ENCODE results near the gene GNB1. TPM values are rescaled to one million over a fixed set of nuclear protein-coding genes. Genes with fewer than 3 reads are reported as not detected.

GNB1 gene
- total RNA-seq, 1 experiment from 2014 or later, result 611 TPM

GRCh38 chr1:1916851-1917251 is 26.0 kb upstream of the GNB1 start:
- no peak for DNase-seq (ENCODE audit: low spot score)
- CTCF ChIA-PET, result no interaction called here
- intact Hi-C loops (cut with micrococcal nuclease; ENCODE audit: unreplicated experiment), result no loop called here

GRCh38 chr1:1915911-1916840 is 25.3 kb upstream of the GNB1 start:
- ChIA-PET CTCF (no interaction called here), POLR2A (ENCODE audit: low non-redundant PET) (no interaction called here)
- no peak for DNase-seq (ENCODE audit: low spot score)
- Histone ChIP-seq H3K36me3 (ENCODE audit: insufficient read depth, low read length, poor library complexity, severe bottlenecking) (no peaks in the 10 kb centered on the region), H3K27me3 (replicated peaks; ENCODE audit: insufficient read depth, low read depth, low read length, poor library complexity) (no peaks in the 10 kb centered on the region), H3K4me1 (ENCODE audit: insufficient read depth, low read length, poor library complexity, severe bottlenecking) (peaks cover 13% of the 10 kb centered on the region), H3K4me3 (ENCODE audit: low read depth, low read length, poor library complexity, severe bottlenecking) (no peak overlapping the region), H3K9me3 (ENCODE audit: low read depth, low read length, poor library complexity, severe bottlenecking) (no peaks in the 10 kb centered on the region), H3K27ac (ENCODE audit: low read depth, low read length, poor library complexity, severe bottlenecking) (no peak overlapping the region)
- intact Hi-C loops (cut with micrococcal nuclease; ENCODE audit: unreplicated experiment), result no loop called here
- TF ChIP-seq, protein P1, sequence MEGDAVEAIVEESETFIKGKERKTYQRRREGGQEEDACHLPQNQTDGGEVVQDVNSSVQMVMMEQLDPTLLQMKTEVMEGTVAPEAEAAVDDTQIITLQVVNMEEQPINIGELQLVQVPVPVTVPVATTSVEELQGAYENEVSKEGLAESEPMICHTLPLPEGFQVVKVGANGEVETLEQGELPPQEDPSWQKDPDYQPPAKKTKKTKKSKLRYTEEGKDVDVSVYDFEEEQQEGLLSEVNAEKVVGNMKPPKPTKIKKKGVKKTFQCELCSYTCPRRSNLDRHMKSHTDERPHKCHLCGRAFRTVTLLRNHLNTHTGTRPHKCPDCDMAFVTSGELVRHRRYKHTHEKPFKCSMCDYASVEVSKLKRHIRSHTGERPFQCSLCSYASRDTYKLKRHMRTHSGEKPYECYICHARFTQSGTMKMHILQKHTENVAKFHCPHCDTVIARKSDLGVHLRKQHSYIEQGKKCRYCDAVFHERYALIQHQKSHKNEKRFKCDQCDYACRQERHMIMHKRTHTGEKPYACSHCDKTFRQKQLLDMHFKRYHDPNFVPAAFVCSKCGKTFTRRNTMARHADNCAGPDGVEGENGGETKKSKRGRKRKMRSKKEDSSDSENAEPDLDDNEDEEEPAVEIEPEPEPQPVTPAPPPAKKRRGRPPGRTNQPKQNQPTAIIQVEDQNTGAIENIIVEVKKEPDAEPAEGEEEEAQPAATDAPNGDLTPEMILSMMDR (conservative IDR thresholded peaks at IDR 0.05; ENCODE audit: low read depth, low read length), result no peak
- no peak for TF ChIP-seq EZH2 (IDR thresholded peaks at IDR 0.05; ENCODE audit: borderline replicate concordance, low read depth, low read length, poor library complexity, severe bottlenecking)
- no TSS peak for BruUV-seq (replicated peaks)

More at GRCh38 chr1:1916851-1917251, 26.0 kb upstream of the GNB1 start:
- TF ChIP-seq, protein P1 (conservative IDR thresholded peaks at IDR 0.05; ENCODE audit: low read depth, low read length), result no peak
- no peaks in the 10 kb centered on the region for H3K9me3 ChIP-seq (ENCODE audit: low read depth, low read length, poor library complexity, severe bottlenecking)
- H3K27ac ChIP-seq (ENCODE audit: low read depth, low read length, poor library complexity, severe bottlenecking), result no peak overlapping the region
- no peaks in the 10 kb centered on the region for H3K27me3 ChIP-seq (replicated peaks; ENCODE audit: insufficient read depth, low read depth, low read length, poor library complexity)
- BruUV-seq (replicated peaks), result no TSS peak
- peaks cover 13% of the 10 kb centered on the region for H3K4me1 ChIP-seq (ENCODE audit: insufficient read depth, low read length, poor library complexity, severe bottlenecking)
- POLR2A ChIA-PET (ENCODE audit: low non-redundant PET), result no interaction called here
- H3K4me3 ChIP-seq (ENCODE audit: low read depth, low read length, poor library complexity, severe bottlenecking), result no peak overlapping the region
- H3K36me3 ChIP-seq (ENCODE audit: insufficient read depth, low read length, poor library complexity, severe bottlenecking), result no peaks in the 10 kb centered on the region

- DNase-seq (ENCODE audit: low spot score), result no peak
- CTCF ChIA-PET, result no interaction called here
- Histone ChIP-seq H3K4me3 (ENCODE audit: low read depth, low read length, poor library complexity, severe bottlenecking) (no peak within 1 kb of the TSS), H3K9me3 (ENCODE audit: low read depth, low read length, poor library complexity, severe bottlenecking) (no peaks in the 10 kb centered on the region), H3K36me3 (ENCODE audit: insufficient read depth, low read length, poor library complexity, severe bottlenecking) (no peaks in the 10 kb centered on the region), H3K27ac (ENCODE audit: low read depth, low read length, poor library complexity, severe bottlenecking) (no peak within 1 kb of the TSS), H3K27me3 (replicated peaks; ENCODE audit: insufficient read depth, low read depth, low read length, poor library complexity) (no peaks in the 10 kb centered on the region), H3K4me1 (ENCODE audit: insufficient read depth, low read length, poor library complexity, severe bottlenecking) (peaks cover 13% of the 10 kb centered on the region)
- intact Hi-C loops (cut with micrococcal nuclease; ENCODE audit: unreplicated experiment), result no loop called here
- POLR2A ChIA-PET (ENCODE audit: low non-redundant PET), result interaction anchor here (0.6 kb wide), 1 partner anchor 489 kb away, joined by 10 read pairs; no protein-coding TSS in a partner anchor
- TF ChIP-seq EZH2 (IDR thresholded peaks at IDR 0.05; ENCODE audit: borderline replicate concordance, low read depth, low read length, poor library complexity, severe bottlenecking), result no peak
- TF ChIP-seq, protein P1 (conservative IDR thresholded peaks at IDR 0.05; ENCODE audit: low read depth, low read length), result no peak
- no TSS peak for BruUV-seq (replicated peaks)
Observed at GRCh38 chr1:1914971-1915692, 24.2 kb upstream of the GNB1 start, which contains the start of gene CALML6. TSS of gene CALML6 (plus strand) at chr1:1915260. CDS start at chr1:1915281, 21 bp downstream.
